ENCODE measurements around the gene STAT4.

DNA sequence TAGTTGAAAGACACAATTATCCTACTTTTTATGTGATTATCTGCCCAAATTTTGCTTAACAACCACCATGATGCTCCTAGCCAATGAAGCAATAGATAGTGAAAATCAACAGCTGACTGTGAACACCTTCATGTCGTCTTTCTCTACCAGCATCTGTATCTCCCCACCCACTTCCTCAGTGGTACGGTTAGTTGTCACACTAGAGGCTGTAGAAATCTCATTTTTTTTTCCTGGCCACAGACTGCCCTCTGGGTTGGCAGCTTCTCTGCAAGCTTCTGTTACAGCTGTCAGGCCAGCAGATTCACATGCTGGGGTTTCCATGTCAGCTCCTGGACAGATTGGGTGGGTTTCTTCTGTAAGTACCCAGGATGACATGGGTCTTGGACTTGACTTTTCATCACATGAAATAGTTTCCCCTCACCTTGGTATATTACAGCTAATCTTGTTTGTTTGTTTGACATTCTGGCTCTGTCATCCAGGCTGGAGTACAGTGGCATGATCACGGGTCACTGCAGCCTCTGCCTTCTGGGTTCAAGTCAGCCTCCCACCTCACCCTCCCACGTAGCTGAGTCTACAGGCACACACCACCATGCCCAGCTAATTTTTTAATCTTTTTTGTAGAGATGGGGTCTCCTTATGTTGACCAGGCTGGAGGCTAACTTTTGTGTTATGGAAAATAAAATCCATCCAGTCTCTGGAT lies 24.3 kb downstream of the STAT4 start:
- TF ChIP-seq ZNF8 (CRISPR knock-in tag; IDR thresholded peaks at IDR 0.05) (no peak), TOX (CRISPR knock-in tag; IDR thresholded peaks at IDR 0.05; ENCODE audit: borderline replicate concordance) (no peak), RARB (CRISPR knock-in tag; IDR thresholded peaks at IDR 0.05) (no peak), ESRRG (CRISPR knock-in tag; IDR thresholded peaks at IDR 0.05) (no peak), ISL1 (CRISPR knock-in tag; IDR thresholded peaks at IDR 0.05) (no peak), BACH2 (CRISPR knock-in tag; IDR thresholded peaks at IDR 0.05; ENCODE audit: borderline replicate concordance) (no peak)

All from SK-N-SH treated with all-trans-retinoic acid at 6 μM for 48 hours (cell line).